Measurements from ENCODE around the gene ZC2HC1C. TPM values are rescaled to one million over a fixed set of nuclear protein-coding genes. Genes with fewer than 3 reads are reported as not detected.
"Not testable (repeated sequence)": the region's sequence is repeated elsewhere in the genome, so short reads cannot be mapped to it uniquely, and the experiment has no call there.

The ZC2HC1C gene
- total RNA-seq, 1 donor from 2014 or later: 1.3 TPM

DNA sequence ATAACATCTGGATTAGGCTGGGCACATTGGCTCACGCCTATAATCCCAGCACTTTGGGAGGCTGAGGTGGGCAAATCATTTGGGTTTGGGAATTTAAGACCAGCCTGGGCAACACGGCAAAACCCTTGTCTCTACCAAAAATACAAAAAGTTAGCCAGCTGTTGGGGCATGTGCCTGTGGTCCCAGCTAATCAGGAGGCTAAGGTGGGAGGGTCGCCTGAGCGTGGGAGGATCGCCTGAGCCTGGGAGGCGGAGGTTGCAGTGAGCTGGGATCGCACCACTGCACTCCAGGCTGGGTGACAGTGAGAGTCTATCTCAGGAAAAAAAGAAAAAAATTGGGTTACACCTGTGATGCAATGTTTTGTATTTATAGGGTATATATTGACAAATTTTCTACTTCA is 52.1 kb downstream of the ZC2HC1C start:
- H3K4me1 Mint-ChIP-seq: peaks cover 20% of the 10 kb centered on the region
- no peaks in the 10 kb centered on the region for H3K27me3 Mint-ChIP-seq (ENCODE audit: low read depth)
- H3K36me3 Mint-ChIP-seq (ENCODE audit: low read depth): no peaks in the 10 kb centered on the region
- H3K4me3 Mint-ChIP-seq: no peak overlapping the region
- no peak for TF ChIP-seq CTCF (conservative IDR thresholded peaks at IDR 0.05)
- H3K27ac Mint-ChIP-seq (ENCODE audit: unreplicated experiment): no peak overlapping the region
- no peaks in the 10 kb centered on the region for H3K9me3 Mint-ChIP-seq
- DNase-seq (ENCODE audit: low read depth, low spot score): no peak

- peaks cover 30% of the 10 kb centered on the region for H3K4me1 Mint-ChIP-seq
- no peaks in the 10 kb centered on the region for H3K36me3 Mint-ChIP-seq (ENCODE audit: low read depth)
- no peaks in the 10 kb centered on the region for H3K27me3 Mint-ChIP-seq (ENCODE audit: low read depth)
- no peak for DNase-seq (ENCODE audit: low read depth, low spot score)
- H3K4me3 Mint-ChIP-seq: peak overlapping the region; percentile 32
- TF ChIP-seq CTCF (conservative IDR thresholded peaks at IDR 0.05): no peak
- no peaks in the 10 kb centered on the region for H3K9me3 Mint-ChIP-seq
- H3K27ac Mint-ChIP-seq (ENCODE audit: unreplicated experiment): no peak overlapping the region
Measured at GRCh38 chr14:75123991-75124390, 54.5 kb downstream of the ZC2HC1C start.

GRCh38 chr14:75125617-75126016 is 56.2 kb downstream of the ZC2HC1C start:
- no peaks in the 10 kb centered on the region for H3K9me3 Mint-ChIP-seq
- H3K4me1 Mint-ChIP-seq: peaks cover 30% of the 10 kb centered on the region
- peak overlapping the region; percentile 97 for H3K4me3 Mint-ChIP-seq
- no peak for TF ChIP-seq CTCF (conservative IDR thresholded peaks at IDR 0.05)
- no peaks in the 10 kb centered on the region for H3K27me3 Mint-ChIP-seq (ENCODE audit: low read depth)
- no peak for DNase-seq (ENCODE audit: low read depth, low spot score)
- H3K27ac Mint-ChIP-seq (ENCODE audit: unreplicated experiment): no peak overlapping the region
- no peaks in the 10 kb centered on the region for H3K36me3 Mint-ChIP-seq (ENCODE audit: low read depth)

- Mint-ChIP-seq H3K4me1 (peaks cover 30% of the 10 kb centered on the region), H3K9me3 (no peaks in the 10 kb centered on the region), H3K27ac (ENCODE audit: unreplicated experiment) (peak overlapping the region; percentile 94), H3K4me3 (peak overlapping the region; percentile 97), H3K27me3 (ENCODE audit: low read depth) (no peaks in the 10 kb centered on the region), H3K36me3 (ENCODE audit: low read depth) (no peaks in the 10 kb centered on the region)
- no peak for DNase-seq (ENCODE audit: low read depth, low spot score)
- no peak for TF ChIP-seq CTCF (conservative IDR thresholded peaks at IDR 0.05)
Measured at GRCh38 chr14:75126121-75126544, 56.7 kb downstream of the ZC2HC1C start.

DNA sequence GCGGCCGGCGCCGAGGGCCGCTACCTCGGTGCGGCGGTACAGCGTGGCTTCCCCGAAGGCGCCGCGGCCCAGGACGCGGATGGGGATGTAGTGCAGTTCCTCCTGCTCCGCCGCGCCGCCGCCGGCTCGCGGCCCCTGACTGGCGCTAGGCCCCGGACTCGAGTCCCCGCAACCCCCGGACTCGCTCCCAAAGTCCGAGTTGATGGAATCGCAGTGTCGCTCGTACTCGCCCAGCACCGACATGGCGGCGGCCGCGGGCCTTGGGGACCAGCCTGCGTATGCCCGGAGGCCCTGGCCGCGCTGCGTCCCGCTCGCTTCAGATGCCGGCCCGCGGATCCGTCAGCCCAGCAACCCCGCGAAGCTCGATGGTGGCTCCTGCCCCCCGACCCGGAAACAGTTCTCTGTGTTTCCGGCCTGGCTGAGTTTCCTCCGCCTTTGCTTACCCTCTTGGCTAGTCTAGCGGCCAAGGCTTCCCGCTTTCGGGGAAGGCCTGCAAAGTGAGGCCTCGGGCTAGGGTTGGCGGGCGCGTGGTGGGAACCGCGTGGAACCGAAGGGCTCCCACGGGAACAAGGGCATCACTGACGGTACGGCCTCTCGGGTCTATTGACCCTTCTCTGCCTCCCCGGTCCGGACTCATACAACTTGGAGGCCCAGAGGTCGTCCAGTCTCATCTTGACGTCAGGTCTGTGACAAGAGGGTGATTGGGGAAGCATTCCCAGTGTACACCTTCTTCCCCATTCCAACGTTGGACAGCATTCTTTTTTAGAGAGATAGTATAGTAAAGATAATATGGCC is 57.4 kb downstream of the ZC2HC1C start, which contains the start of gene NEK9:
NEK9 (minus strand) TSS at position 370 of the 795 bp plus-strand sequence; CDS start at position 243, 127 bp downstream.
- H3K9me3 Mint-ChIP-seq: no peaks in the 10 kb centered on the region
- DNase-seq (ENCODE audit: low read depth, low spot score): peak; percentile 82
- H3K4me3 Mint-ChIP-seq: peak within 1 kb of the TSS; percentile 97
- H3K36me3 Mint-ChIP-seq (ENCODE audit: low read depth): no peaks in the 10 kb centered on the region
- no peak for TF ChIP-seq CTCF (conservative IDR thresholded peaks at IDR 0.05)
- H3K27ac Mint-ChIP-seq (ENCODE audit: unreplicated experiment): peak within 1 kb of the TSS; percentile 99
- H3K27me3 Mint-ChIP-seq (ENCODE audit: low read depth): no peaks in the 10 kb centered on the region
- peaks cover 30% of the 10 kb centered on the region for H3K4me1 Mint-ChIP-seq

DNA sequence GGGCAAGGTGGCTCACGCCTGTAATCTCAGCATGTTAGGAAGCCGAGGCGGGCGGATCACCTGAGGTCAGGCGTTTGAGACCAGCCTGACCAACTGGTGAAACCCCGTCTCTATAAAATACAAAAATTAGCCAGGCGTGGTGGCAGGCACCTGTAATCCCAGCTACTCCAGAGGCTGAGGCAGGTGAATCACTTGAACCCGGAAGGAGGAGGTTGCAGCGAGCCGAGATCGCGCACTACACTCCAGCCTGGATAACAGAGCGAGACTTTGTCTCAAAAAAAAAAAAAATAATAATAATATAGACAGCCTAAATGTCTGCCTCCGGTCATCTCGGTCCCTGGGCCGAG is 58.0 kb downstream of the ZC2HC1C start:
- not testable (repeated sequence) for DNase-seq (ENCODE audit: low read depth, low spot score); H3K36me3 Mint-ChIP-seq (ENCODE audit: low read depth); H3K9me3 Mint-ChIP-seq; H3K27me3 Mint-ChIP-seq (ENCODE audit: low read depth)
- H3K27ac Mint-ChIP-seq (ENCODE audit: unreplicated experiment): peak overlapping the region; percentile 99
- peaks cover 33% of the 10 kb centered on the region for H3K4me1 Mint-ChIP-seq
- H3K4me3 Mint-ChIP-seq: peak overlapping the region; percentile 97

Measured in neural crest cell (in vitro differentiated cells).